ENCODE results near the gene SPATA9.
A peak's percentile ranks its signal among the peaks of the same experiment; 100 is the strongest.

Gene SPATA9

GRCh38 chr5:95649274-95649673, 33.5 kb downstream of the SPATA9 start (continued):
- TF ChIP-seq ISL1 (CRISPR knock-in tag; IDR thresholded peaks at IDR 0.05) (no peak), SNAI2 (CRISPR knock-in tag; IDR thresholded peaks at IDR 0.05) (no peak), POU6F1 (CRISPR knock-in tag; IDR thresholded peaks at IDR 0.05; ENCODE audit: borderline replicate concordance, low read depth) (no peak), ZNF8 (CRISPR knock-in tag; IDR thresholded peaks at IDR 0.05) (no peak)

- ATAC-seq, result no peak
- TF ChIP-seq ZC3H10 (CRISPR knock-in tag; IDR thresholded peaks at IDR 0.05) (no peak), BACH2 (CRISPR knock-in tag; IDR thresholded peaks at IDR 0.05; ENCODE audit: borderline replicate concordance) (no peak), TOX (CRISPR knock-in tag; IDR thresholded peaks at IDR 0.05; ENCODE audit: borderline replicate concordance) (no peak), RARB (CRISPR knock-in tag; IDR thresholded peaks at IDR 0.05) (no peak), CREB5 (CRISPR knock-in tag; IDR thresholded peaks at IDR 0.05; ENCODE audit: low read depth) (no peak), ZNF70 (CRISPR knock-in tag; IDR thresholded peaks at IDR 0.05) (no peak), TCF4 (CRISPR knock-in tag; IDR thresholded peaks at IDR 0.05; ENCODE audit: borderline replicate concordance) (no peak), ZNF565 (CRISPR knock-in tag; conservative IDR thresholded peaks at IDR 0.05; ENCODE audit: low read depth) (no peak), ZFP3 (CRISPR knock-in tag; IDR thresholded peaks at IDR 0.05) (no peak), POU6F1 (CRISPR knock-in tag; IDR thresholded peaks at IDR 0.05; ENCODE audit: borderline replicate concordance, low read depth) (no peak), CSRNP3 (CRISPR knock-in tag; IDR thresholded peaks at IDR 0.05) (no peak), ZNF8 (CRISPR knock-in tag; IDR thresholded peaks at IDR 0.05) (no peak)
Measured at GRCh38 chr5:95647886-95648860, 34.6 kb downstream of the SPATA9 start.

GRCh38 chr5:95646569-95647431, 36.0 kb downstream of the SPATA9 start, which contains the start of gene RFESD:
RFESD (plus strand) TSS chr5:95646777; CDS start chr5:95652272, 5,495 bp downstream.
- ATAC-seq, result peak; percentile 98
- TF ChIP-seq BACH2 (CRISPR knock-in tag; IDR thresholded peaks at IDR 0.05; ENCODE audit: borderline replicate concordance), result no peak
- no peak for TF ChIP-seq ZNF565 (CRISPR knock-in tag; conservative IDR thresholded peaks at IDR 0.05; ENCODE audit: low read depth)
- TF ChIP-seq ARNTL (CRISPR knock-in tag; IDR thresholded peaks at IDR 0.05; ENCODE audit: borderline replicate concordance, low read depth), result peak; percentile 80; the same call in 1 of the 2 replicates
- no peak for TF ChIP-seq RARB (CRISPR knock-in tag; IDR thresholded peaks at IDR 0.05)
- peak; percentile 39; the same call in 1 of the 2 replicates for TF ChIP-seq TSHZ2 (CRISPR knock-in tag; IDR thresholded peaks at IDR 0.05)
- no peak for TF ChIP-seq ESRRG (CRISPR knock-in tag; IDR thresholded peaks at IDR 0.05)
- no peak for TF ChIP-seq ZFP3 (CRISPR knock-in tag; IDR thresholded peaks at IDR 0.05)

Data from SK-N-SH treated with all-trans-retinoic acid at 6 μM for 48 hours (cell line).